Liver (tissue), 3 donors: ENCODE data around the gene PPFIA1.

ENCODE experiments used
- ATF3 ChIP-seq: IDR thresholded peaks from 2 replicates; pipeline ENCODE4 v1.6.1; 2016; ENCODE audit warnings: antibody characterized with exemption
- CTCF ChIP-seq: fragments of 150-350 bp; IDR thresholded peaks from 2 replicates; pipeline ENCODE4 v1.5.1; 2017; ENCODE audit warnings: improper control_type of control experiment, low read depth, low read length; ENCODE audit not compliant: missing input control
- donor health status: healthy.
- donor health status: healthy.

GRCh38 chr11:70384566-70385152 lies 114.2 kb downstream of the PPFIA1 start:
- TF ChIP-seq ATF3 (no peak), CTCF (no peak)
